CD4-positive, alpha-beta T cell (primary cell): ENCODE measurements around the gene KASH5. TPM values are rescaled to one million over a fixed set of nuclear protein-coding genes. Genes with fewer than 3 reads are reported as not detected.

Experiments
- ATAC-seq: fragments of 200-7000 bp; cut with Tn5 transposase; one replicate; pipeline ENCODE4 v1.10.0; 2022; ENCODE audit warnings: mild to moderate bottlenecking; ENCODE audit not compliant: poor library complexity
- CTCF ChIA-PET: fragments of 350-600 bp; sonication (Branson Sonifier 250); formaldehyde crosslinking; loops from one replicate; lab custom pipeline; 2021; ENCODE audit warnings: antibody characterized with exemption, inconsistent platforms; lab: Charles Lee
- POLR2A ChIA-PET: fragments of 350-600 bp; sonication (Branson Sonifier 250); formaldehyde crosslinking; loops from one replicate; lab custom pipeline; 2021; ENCODE audit warnings: antibody characterized with exemption, inconsistent platforms; lab: Charles Lee
- DNase-seq, 14 experiments: peaks; one replicate each; pipeline ENCODE4 v3.0.0-alpha.2; 2013 to 2020; ENCODE audit warnings: mixed read lengths in 2 of 14
- H3K27ac ChIP-seq, 2 donors: one replicate each; pipeline versions ENCODE4 v1.5.1 to v1.7.0; 2013; ENCODE audit warnings: low read length in 2 of 2, low read depth in 1 of 2, mild to moderate bottlenecking in 1 of 2
- H3K27me3 ChIP-seq, 2 experiments: 1 replicate in 1 of 2; 2 replicates in 1 of 2; pipeline versions ENCODE4 v1.6.1 to v1.7.0; 2013; ENCODE audit warnings: low read length in 2 of 2, control low read depth in 1 of 2, mild to moderate bottlenecking in 1 of 2, moderate library complexity in 1 of 2; ENCODE audit not compliant: insufficient read depth in 2 of 2, control insufficient read depth in 1 of 2
- H3K36me3 ChIP-seq: one replicate; pipeline ENCODE4 v1.6.1; 2013; ENCODE audit warnings: low read length, control low read depth; ENCODE audit not compliant: insufficient read depth
- H3K4me1 ChIP-seq: one replicate; pipeline ENCODE4 v1.6.1; 2013; ENCODE audit warnings: low read length, control low read depth; ENCODE audit not compliant: insufficient read depth
- H3K4me3 ChIP-seq: one replicate; pipeline ENCODE4 v1.5.1; 2013; ENCODE audit warnings: mild to moderate bottlenecking, low read length, moderate library complexity
- H3K9me3 ChIP-seq, 2 experiments: 1 replicate in 1 of 2; 2 replicates in 1 of 2; pipeline versions ENCODE4 v1.6.1 to v1.7.0; 2013; ENCODE audit warnings: low read length in 2 of 2, mild to moderate bottlenecking in 2 of 2, control low read depth in 1 of 2, moderate library complexity in 1 of 2; ENCODE audit not compliant: control insufficient read depth in 1 of 2, insufficient read depth in 1 of 2
- H3K27ac Mint-ChIP-seq: one replicate; pipeline ENCODE4 v1.8.0; 2020; ENCODE audit warnings: mixed read lengths
- H3K27me3 Mint-ChIP-seq: one replicate; pipeline ENCODE4 v1.8.0; 2021; ENCODE audit warnings: mixed read lengths
- H3K36me3 Mint-ChIP-seq: one replicate; pipeline ENCODE4 v1.8.0; 2021; ENCODE audit warnings: low read depth, mixed read lengths
- H3K4me1 Mint-ChIP-seq: one replicate; pipeline ENCODE4 v1.8.0; 2021; ENCODE audit warnings: low read depth, mixed read lengths
- H3K4me3 Mint-ChIP-seq: one replicate; pipeline ENCODE4 v1.8.0; 2020; ENCODE audit warnings: mild to moderate bottlenecking, mixed read lengths
- H3K9me3 Mint-ChIP-seq: one replicate; pipeline ENCODE4 v1.8.0; 2020; ENCODE audit warnings: mixed read lengths
- intact Hi-C, 2 experiments: fragments of 100-400 bp; cut with DNase I in 1 of 2; cut with micrococcal nuclease in 1 of 2; formaldehyde crosslinking; loops; one replicate each; pipeline versions ENCODE4 v1.15.1 to v1.9.0; 2023 to 2025; cut with DNase I, micrococcal nuclease
- total RNA-seq, 174 experiments: library from RNA in 2 of 174; stranded (reverse) in 2 of 174; gene quantifications; one replicate each; pipeline ENCODE4 v1.2.3 and lab custom pipeline; 2021 to 2026
- TF ChIP-seq, protein P1 (sequence below): fragments of 200-600 bp; IDR thresholded peaks from one replicate; pipeline ENCODE4 v1.8.0; 2022; ENCODE audit warnings: antibody characterized with exemption, mild to moderate bottlenecking

Gene KASH5
- total RNA-seq, 2 experiments from 2014 or later: not detected

DNA sequence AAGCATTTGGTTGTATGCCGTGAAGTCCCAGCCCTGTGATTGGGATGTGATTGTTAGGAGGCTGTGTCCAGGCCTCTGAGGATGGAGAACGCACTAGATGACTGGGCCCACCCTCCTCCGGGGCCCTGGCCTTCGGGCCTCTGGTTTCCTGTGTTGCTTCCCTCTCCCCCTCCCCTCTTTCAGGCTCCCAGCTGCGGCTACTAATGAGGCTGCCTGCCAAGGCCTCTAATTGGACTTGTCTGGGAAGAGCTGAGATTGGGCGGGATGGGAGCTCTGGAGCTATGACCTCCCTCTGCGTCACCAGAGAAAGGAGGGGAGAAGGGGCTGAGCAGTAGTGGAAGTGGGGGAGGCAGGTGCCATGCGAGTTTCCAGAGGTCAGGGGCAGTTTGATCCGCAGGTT, 25.3 kb downstream of the KASH5 start:
- H3K27me3 ChIP-seq: peaks cover 3 to 6% of the 10 kb centered on the region in 2 experiments
- H3K4me1 ChIP-seq: peaks cover 44% of the 10 kb centered on the region
- Mint-ChIP-seq H3K4me3 (no peak overlapping the region), H3K36me3 (no peaks in the 10 kb centered on the region), H3K4me1 (peaks cover 49% of the 10 kb centered on the region), H3K27ac (no peak overlapping the region), H3K9me3 (no peaks in the 10 kb centered on the region), H3K27me3 (peaks cover 5% of the 10 kb centered on the region)
- H3K9me3 ChIP-seq: no peaks in the 10 kb centered on the region
- POLR2A ChIA-PET: interaction anchor here (0.7 to 1.1 kb wide), 3 partner anchors 25 to 40 kb away, joined by 3 read pairs; partner anchors contain the start of gene KASH5
- CTCF ChIA-PET: no interaction called here
- DNase-seq (no peak), ATAC-seq (no peak)
- no peak overlapping the region for H3K4me3 ChIP-seq
- no peaks in the 10 kb centered on the region for H3K36me3 ChIP-seq
- H3K27ac ChIP-seq: no peak overlapping the region
- intact Hi-C loops: no loop called here
- TF ChIP-seq, protein P1, sequence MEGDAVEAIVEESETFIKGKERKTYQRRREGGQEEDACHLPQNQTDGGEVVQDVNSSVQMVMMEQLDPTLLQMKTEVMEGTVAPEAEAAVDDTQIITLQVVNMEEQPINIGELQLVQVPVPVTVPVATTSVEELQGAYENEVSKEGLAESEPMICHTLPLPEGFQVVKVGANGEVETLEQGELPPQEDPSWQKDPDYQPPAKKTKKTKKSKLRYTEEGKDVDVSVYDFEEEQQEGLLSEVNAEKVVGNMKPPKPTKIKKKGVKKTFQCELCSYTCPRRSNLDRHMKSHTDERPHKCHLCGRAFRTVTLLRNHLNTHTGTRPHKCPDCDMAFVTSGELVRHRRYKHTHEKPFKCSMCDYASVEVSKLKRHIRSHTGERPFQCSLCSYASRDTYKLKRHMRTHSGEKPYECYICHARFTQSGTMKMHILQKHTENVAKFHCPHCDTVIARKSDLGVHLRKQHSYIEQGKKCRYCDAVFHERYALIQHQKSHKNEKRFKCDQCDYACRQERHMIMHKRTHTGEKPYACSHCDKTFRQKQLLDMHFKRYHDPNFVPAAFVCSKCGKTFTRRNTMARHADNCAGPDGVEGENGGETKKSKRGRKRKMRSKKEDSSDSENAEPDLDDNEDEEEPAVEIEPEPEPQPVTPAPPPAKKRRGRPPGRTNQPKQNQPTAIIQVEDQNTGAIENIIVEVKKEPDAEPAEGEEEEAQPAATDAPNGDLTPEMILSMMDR: no peak

DNA sequence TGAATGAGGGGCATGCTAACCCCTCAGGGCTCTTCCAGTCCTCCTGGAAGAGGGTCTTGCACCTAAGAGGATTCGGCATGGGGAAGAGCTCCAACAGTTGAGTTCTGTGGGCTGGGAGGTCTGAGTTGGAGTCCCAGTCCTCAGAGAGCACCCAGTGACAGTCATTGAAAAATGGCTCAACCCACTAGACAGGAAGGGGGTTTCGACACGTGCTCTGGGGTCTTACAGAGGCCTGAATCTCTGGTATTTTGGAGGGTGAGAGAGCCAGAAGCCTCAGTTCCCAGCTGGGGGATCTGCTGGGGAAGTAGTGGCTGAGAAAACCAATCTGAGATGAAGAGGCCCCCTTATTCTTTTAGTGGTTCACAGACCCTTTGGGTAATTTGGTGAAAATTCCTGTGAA, 26.2 kb downstream of the KASH5 start:
- intact Hi-C loops: no loop called here
- Mint-ChIP-seq H3K36me3 (no peaks in the 10 kb centered on the region), H3K27ac (no peak overlapping the region), H3K4me3 (no peak overlapping the region), H3K4me1 (peaks cover 40% of the 10 kb centered on the region), H3K9me3 (no peaks in the 10 kb centered on the region), H3K27me3 (peaks cover 13% of the 10 kb centered on the region)
- peaks cover 35% of the 10 kb centered on the region for H3K4me1 ChIP-seq
- H3K4me3 ChIP-seq: no peak overlapping the region
- ChIA-PET CTCF (no interaction called here), POLR2A (interaction anchor here (1.1 kb wide), 1 partner anchor 29 kb away, joined by 3 read pairs; no protein-coding TSS in a partner anchor)
- no peak overlapping the region for H3K27ac ChIP-seq
- DNase-seq: no peak
- no peak for ATAC-seq
- H3K27me3 ChIP-seq: peaks cover 7 to 14% of the 10 kb centered on the region in 2 experiments
- H3K36me3 ChIP-seq: no peaks in the 10 kb centered on the region
- TF ChIP-seq, protein P1: no peak
- H3K9me3 ChIP-seq: no peaks in the 10 kb centered on the region

DNA sequence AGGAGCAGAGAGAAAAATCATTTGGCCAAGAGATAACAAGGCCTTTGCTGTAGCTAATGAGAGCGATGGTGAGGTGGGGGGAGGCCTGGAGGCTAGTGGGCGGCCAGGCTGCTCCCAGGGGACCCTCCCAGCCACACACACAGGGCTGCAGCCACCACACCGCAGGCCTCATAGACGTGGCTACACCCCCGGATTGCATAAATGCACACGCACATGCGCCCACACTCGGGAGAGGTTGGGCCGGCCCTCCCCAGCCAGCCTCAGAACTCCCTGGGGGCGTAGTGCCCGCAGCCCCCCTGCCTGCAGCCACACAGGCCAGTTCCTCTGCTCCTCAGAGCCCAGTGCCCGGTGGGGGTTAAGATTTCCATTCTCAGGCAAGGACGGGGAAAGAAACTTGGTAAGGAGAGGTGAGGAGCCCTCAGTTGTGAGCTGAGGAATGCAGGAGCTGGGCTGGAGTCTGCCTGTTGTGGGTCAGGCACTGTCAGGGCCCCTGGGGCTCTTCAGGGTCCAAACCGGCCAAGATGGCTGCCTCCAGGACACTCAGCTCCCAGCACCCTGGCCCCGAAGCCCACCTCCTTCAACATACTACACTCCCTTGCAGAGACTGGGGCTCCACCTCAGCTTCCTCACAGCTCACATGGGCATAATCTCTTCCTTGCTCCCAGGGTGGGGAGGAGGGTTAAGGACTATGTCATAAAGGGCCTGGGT, 27.2 kb downstream of the KASH5 start:
- DNase-seq: no peak
- Histone ChIP-seq H3K27ac (no peak overlapping the region), H3K27me3 (peaks cover 14 to 24% of the 10 kb centered on the region in 2 experiments), H3K4me3 (no peak overlapping the region), H3K4me1 (peaks cover 25% of the 10 kb centered on the region), H3K36me3 (no peaks in the 10 kb centered on the region), H3K9me3 (no peaks in the 10 kb centered on the region)
- Mint-ChIP-seq H3K36me3 (no peaks in the 10 kb centered on the region), H3K4me1 (peaks cover 30% of the 10 kb centered on the region), H3K4me3 (no peak overlapping the region), H3K9me3 (no peaks in the 10 kb centered on the region), H3K27me3 (peaks cover 23% of the 10 kb centered on the region), H3K27ac (no peak overlapping the region)
- ChIA-PET CTCF (no interaction called here), POLR2A (no interaction called here)
- no peak for ATAC-seq
- intact Hi-C loops: no loop called here
- TF ChIP-seq, protein P1: no peak
